ENCODE measurements around the gene SLC39A11. TPM values are rescaled to one million over a fixed set of nuclear protein-coding genes. Genes with fewer than 3 reads are reported as not detected.

SLC39A11 gene
- total and polyA plus RNA-seq, 2 of the 13 experiments (the other 11 are each of a cell fraction or from before 2014, with no cell fraction given) = 17.2 to 31.5 TPM

GRCh38 chr17:72972263-72972951 is 120.1 kb downstream of the SLC39A11 start (continued):
- no peak for TF ChIP-seq ZHX1 (CRISPR knock-in tag; IDR thresholded peaks at IDR 0.05; ENCODE audit: low read depth)
- TF ChIP-seq RARA (CRISPR knock-in tag; IDR thresholded peaks at IDR 0.05) = peak; percentile 51
- TF ChIP-seq ZBTB7B (CRISPR knock-in tag; IDR thresholded peaks at IDR 0.05) = no peak
- peak; percentile 90 for TF ChIP-seq TCF7 (IDR thresholded peaks at IDR 0.05; ENCODE audit: low read depth)
- TF ChIP-seq ZNF576 (CRISPR knock-in tag; IDR thresholded peaks at IDR 0.05) = no peak
- peak; percentile 64; the same call in 1 of the 2 replicates for TF ChIP-seq FOXP4 (CRISPR knock-in tag; IDR thresholded peaks at IDR 0.05)
- TF ChIP-seq ZNF281 (CRISPR knock-in tag; IDR thresholded peaks at IDR 0.05; ENCODE audit: borderline replicate concordance) = peak; percentile 37; the same call in 1 of the 2 replicates
- peak; percentile 92 for TF ChIP-seq ISL2 (CRISPR knock-in tag; IDR thresholded peaks at IDR 0.05)
- TF ChIP-seq DRAP1 (CRISPR knock-in tag; IDR thresholded peaks at IDR 0.05) = 0 out of 2 replicates have a peak, but pooled peaks have one; percentile 29
- TF ChIP-seq CCDC6 (CRISPR knock-in tag; IDR thresholded peaks at IDR 0.05) = no peak
- no peak for TF ChIP-seq PAX8 (CRISPR knock-in tag; IDR thresholded peaks at IDR 0.05; ENCODE audit: borderline replicate concordance)
- no peak for TF ChIP-seq IRX3 (CRISPR knock-in tag; IDR thresholded peaks at IDR 0.05; ENCODE audit: borderline replicate concordance, low read depth)
- TF ChIP-seq ZNF331 (CRISPR knock-in tag; IDR thresholded peaks at IDR 0.05) = no peak
- no peak for TF ChIP-seq ZNF33A (CRISPR knock-in tag; IDR thresholded peaks at IDR 0.05; ENCODE audit: borderline replicate concordance)
- TF ChIP-seq ZNF251 (CRISPR knock-in tag; IDR thresholded peaks at IDR 0.05) = no peak

Measured in HepG2 (cell line).